ENCODE data around the gene CYP4B1.

DNA sequence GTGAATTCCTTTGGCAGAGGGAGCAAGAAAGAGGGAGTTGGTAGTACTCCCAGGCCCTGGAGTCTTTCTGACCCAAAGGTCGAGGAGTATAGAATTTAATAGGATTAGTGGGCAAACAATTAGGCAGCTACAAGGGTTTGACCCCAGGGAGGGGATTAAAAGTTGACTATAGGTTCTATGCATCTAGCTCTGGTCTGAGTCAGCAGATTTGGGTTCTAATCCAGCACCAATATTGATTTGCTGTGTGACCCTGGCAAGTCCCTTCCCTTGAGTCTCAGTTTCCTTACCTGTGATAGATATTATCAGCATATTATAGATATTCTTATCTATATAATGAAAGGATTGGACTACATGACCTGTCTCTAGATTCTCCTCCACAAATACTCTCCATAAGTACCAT is 44.9 kb upstream of the CYP4B1 start:
- TF ChIP-seq, protein P1, sequence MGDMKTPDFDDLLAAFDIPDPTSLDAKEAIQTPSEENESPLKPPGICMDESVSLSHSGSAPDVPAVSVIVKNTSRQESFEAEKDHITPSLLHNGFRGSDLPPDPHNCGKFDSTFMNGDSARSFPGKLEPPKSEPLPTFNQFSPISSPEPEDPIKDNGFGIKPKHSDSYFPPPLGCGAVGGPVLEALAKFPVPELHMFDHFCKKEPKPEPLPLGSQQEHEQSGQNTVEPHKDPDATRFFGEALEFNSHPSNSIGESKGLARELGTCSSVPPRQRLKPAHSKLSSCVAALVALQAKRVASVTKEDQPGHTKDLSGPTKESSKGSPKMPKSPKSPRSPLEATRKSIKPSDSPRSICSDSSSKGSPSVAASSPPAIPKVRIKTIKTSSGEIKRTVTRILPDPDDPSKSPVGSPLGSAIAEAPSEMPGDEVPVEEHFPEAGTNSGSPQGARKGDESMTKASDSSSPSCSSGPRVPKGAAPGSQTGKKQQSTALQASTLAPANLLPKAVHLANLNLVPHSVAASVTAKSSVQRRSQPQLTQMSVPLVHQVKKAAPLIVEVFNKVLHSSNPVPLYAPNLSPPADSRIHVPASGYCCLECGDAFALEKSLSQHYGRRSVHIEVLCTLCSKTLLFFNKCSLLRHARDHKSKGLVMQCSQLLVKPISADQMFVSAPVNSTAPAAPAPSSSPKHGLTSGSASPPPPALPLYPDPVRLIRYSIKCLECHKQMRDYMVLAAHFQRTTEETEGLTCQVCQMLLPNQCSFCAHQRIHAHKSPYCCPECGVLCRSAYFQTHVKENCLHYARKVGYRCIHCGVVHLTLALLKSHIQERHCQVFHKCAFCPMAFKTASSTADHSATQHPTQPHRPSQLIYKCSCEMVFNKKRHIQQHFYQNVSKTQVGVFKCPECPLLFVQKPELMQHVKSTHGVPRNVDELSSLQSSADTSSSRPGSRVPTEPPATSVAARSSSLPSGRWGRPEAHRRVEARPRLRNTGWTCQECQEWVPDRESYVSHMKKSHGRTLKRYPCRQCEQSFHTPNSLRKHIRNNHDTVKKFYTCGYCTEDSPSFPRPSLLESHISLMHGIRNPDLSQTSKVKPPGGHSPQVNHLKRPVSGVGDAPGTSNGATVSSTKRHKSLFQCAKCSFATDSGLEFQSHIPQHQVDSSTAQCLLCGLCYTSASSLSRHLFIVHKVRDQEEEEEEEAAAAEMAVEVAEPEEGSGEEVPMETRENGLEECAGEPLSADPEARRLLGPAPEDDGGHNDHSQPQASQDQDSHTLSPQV (IDR thresholded peaks at IDR 0.05), result no peak
- no peak for TF ChIP-seq POLR2A (IDR thresholded peaks at IDR 0.05; ENCODE audit: low read depth, low read length)
- TF ChIP-seq, protein P2, sequence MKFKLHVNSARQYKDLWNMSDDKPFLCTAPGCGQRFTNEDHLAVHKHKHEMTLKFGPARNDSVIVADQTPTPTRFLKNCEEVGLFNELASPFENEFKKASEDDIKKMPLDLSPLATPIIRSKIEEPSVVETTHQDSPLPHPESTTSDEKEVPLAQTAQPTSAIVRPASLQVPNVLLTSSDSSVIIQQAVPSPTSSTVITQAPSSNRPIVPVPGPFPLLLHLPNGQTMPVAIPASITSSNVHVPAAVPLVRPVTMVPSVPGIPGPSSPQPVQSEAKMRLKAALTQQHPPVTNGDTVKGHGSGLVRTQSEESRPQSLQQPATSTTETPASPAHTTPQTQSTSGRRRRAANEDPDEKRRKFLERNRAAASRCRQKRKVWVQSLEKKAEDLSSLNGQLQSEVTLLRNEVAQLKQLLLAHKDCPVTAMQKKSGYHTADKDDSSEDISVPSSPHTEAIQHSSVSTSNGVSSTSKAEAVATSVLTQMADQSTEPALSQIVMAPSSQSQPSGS (IDR thresholded peaks at IDR 0.05; ENCODE audit: low read length), result no peak
- TF ChIP-seq, protein P3, sequence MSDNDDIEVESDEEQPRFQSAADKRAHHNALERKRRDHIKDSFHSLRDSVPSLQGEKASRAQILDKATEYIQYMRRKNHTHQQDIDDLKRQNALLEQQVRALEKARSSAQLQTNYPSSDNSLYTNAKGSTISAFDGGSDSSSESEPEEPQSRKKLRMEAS (IDR thresholded peaks at IDR 0.05; ENCODE audit: low read depth, low read length), result no peak

All from GM12878 (cell line).